A673 (cell line): ENCODE measurements around the gene SHROOM3.

Source experiments
- CTCF ChIP-seq: fragments of 300-800, 200-600 bp; sonication (generic); conservative IDR thresholded peaks from 2 replicates; pipeline ENCODE4 v1.5.1; 2017; ENCODE audit warnings: low read depth, mild to moderate bottlenecking, antibody characterized with exemption, low read length, moderate library complexity, mixed read lengths
- EZH2 ChIP-seq: fragments of 200-600 bp; sonication (generic); IDR thresholded peaks from 2 replicates; pipeline ENCODE4 v1.6.1; 2017; ENCODE audit warnings: borderline replicate concordance, low read depth, mild to moderate bottlenecking, mixed read lengths, antibody characterized with exemption, low read length; ENCODE audit not compliant: poor library complexity, severe bottlenecking

GRCh38 chr4:76572224-76572623 lies 137.2 kb downstream of the SHROOM3 start:
- TF ChIP-seq CTCF = no peak
- TF ChIP-seq EZH2 = no peak
